GM21619 (cell line): ENCODE data around the gene CMKLR1.

ENCODE experiments used
- ATAC-seq: cut with Tn5 transposase; IDR thresholded peaks from one replicate; pipeline ENCODE4 v1.9.1; 2021; ENCODE audit not compliant: unreplicated experiment

CMKLR1 gene

DNA sequence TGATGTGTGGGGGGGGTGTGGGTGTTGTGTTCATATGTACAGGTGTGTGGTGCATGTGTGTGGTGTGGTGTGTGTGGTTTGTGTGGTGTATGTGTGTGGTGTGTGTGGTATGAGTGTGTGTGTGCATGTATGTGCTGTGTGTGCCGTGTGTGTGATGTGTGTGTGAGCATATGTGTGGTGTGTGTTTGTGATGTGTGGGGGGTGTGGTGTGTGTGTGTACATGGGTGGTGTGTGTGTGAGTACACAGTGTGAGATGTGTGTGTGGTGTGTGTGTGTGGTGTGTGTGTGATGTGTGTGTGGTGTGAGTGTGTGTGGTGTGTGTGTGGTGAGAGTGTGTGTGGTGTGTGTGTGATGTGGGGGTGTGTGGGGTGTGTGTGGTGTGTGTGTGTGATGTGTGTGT is 24.5 kb upstream of the CMKLR1 start:
- ATAC-seq = no peak

- no peak for ATAC-seq
These were observed 24.1 kb upstream of the CMKLR1 start for GRCh38 chr12:108363165-108363564.

DNA sequence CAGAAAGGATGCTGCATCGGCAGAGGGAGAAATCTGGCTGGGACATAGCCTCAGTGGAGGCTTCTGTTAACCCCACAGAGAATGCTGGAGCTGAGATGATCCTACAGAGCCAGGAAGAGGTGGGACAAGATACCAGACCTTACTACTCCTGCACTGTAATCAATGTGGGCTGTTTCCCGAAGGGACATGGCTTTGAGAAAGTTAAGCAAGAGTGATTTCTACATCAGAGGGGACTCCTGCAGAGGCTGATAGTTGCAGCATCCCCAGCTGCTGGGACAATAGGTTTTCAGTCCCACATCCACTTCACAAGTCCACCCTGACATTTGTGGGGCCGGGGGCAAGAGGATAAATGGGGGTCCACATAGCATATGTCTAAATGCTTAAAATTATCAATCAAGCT is 22.5 kb upstream of the CMKLR1 start:
- no peak for ATAC-seq

DNA sequence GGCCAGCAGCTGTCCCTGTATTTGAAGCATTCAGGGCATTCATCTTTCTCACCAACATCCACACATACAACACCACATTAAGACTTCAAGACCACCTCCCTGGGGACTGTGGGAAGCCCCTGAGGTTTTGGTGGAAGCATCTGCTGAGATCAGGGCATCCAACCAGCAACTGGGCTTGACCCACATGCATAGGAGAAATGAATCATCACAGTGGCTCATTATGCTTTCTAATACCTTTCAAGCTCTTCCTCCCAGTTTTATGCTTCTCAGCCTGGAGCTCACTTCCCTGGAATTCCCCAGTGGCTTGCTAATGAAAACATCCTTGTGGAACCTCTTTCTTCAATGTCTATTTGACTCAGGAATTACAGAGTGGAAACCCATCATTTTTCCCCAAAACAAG is 21.4 kb upstream of the CMKLR1 start:
- peak; percentile 64 for ATAC-seq

DNA sequence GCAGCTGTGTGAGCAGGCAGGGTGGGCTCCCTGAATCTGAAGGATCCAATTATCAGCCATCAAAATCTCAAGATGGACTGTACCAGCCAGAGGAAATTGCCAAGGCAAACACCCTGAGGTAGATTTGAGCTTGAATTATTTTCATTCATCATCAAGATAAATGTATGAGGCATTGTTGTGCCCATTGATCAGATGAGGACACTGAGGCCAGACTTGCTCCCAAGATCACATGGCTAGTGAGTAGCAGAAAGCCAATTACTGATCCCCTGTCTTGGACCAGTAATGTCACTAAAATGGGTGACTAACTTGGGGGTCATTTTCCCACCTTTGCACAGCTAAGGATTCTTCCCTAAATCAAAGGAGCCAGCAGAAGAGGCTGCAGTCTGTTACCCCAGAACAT is 20.9 kb upstream of the CMKLR1 start:
- ATAC-seq = no peak

- no peak for ATAC-seq
These were observed 19.5 kb upstream of the CMKLR1 start for GRCh38 chr12:108358580-108358965.

DNA sequence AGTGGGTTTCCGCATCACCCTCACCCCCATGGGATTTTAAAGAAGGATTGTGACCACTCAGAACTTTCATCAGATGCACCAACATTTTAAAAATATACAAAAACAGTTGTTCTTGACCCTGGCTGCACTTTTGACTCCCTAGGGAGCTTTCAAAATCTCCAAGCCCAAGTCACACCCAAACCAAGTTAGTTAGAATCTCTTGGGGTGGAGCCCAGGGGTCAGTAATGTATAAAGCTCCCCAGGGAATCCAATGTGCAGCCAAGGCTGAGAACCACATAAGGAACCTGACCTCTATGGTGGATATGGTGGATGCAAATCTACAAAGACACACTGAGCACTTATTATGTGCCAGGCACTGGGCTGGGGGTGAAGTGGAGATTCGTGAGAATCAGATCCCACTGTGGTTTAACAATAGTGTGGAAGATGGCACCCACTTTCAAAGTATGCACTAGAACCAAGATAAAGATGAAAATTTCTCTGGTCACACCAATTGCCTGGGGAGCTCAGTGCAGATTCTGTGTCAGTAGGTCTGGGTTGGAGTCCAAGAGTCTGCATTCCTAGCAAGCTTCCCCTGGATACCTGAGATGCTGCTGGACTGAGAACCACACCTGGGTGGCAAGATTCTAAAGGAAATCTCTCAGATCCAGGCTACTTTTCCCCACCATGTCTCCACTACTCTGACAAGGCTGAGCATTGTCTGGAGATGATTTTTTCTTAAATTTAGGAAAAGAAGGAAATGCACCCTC is 18.9 kb upstream of the CMKLR1 start:
- no peak for ATAC-seq

DNA sequence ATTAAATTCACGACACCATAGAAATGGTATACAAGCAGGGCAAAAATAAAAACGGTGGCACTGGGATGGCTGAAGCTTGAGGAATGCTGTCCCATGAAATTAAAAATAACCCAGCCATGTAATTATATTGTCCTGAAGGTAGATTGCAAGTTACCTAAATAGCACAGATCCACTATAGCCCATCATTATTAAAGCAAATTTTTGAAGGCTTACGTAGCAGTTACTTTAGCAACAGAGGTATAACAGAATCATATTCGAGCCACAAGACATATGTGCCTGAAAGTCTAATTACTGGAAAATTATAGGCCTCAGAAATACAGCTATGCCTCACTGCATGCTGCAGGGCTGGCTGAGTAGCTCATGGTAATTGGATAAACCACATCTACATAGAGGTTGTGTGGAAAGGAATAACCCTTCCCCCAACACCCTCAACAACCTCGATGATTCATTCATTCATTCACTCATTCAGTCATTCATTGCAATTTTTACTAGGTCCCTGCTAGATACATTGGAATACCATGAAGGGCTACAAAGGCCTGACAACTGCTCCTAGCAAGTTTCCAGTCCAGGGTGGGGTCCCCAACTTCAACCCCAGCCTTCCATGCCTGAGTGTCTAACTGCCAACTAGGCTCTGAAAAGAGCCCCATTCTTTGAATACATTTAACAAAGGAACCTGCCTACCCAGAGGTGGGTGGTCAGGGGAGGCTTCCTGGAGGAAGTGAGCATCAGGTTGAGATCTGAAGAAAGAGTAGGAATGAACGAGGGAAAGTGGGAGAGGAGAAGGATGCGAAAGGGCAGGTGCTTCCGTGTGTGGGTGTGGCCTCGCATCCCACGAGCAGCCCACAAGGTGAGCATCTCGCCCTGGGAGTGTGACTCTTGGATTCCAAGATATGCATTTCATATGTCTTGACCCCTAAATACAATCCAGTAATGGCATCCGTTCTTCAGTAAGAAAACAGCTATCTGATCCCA is 18.0 kb upstream of the CMKLR1 start:
- no peak for ATAC-seq

DNA sequence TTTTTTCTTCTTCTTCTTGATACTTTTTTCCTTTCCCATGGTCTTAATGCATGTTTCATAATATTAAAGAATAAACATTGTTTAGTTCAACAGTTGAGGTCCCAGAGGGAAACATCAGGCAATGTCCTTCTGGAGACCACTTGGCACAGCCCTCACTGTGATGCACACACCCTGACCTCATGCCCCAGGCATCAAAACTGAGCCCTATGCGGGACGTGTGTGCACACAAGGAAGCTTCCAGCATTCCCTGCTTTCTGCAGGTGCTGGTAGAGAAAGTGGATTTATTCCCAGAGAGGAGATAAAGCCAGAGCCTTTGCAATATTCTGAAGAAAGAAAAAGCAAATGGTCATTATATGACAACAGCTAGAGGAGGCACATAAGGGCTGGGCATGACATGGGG is 16.0 kb upstream of the CMKLR1 start:
- no peak for ATAC-seq

DNA sequence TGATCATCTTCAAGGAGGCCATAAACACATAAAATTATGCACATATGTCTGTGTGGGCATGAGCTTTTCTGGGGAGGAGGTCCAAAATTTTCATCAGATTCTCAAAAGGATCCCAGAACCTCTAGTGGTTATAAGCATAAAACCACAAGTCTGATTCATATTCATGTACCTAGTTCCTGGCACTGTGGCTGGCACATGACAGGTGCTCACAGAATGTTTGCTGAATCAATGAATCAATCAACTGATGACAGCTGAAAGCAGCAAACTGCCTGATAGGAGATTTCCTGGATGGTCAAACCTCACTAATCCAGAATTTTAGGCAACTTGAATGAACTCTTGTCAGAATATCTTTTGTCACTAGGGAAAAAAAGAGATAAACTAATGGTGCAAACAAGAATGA is 13.5 kb upstream of the CMKLR1 start:
- no peak for ATAC-seq

GRCh38 chr12:108350511-108350910 is 11.4 kb upstream of the CMKLR1 start:
- ATAC-seq = no peak

DNA sequence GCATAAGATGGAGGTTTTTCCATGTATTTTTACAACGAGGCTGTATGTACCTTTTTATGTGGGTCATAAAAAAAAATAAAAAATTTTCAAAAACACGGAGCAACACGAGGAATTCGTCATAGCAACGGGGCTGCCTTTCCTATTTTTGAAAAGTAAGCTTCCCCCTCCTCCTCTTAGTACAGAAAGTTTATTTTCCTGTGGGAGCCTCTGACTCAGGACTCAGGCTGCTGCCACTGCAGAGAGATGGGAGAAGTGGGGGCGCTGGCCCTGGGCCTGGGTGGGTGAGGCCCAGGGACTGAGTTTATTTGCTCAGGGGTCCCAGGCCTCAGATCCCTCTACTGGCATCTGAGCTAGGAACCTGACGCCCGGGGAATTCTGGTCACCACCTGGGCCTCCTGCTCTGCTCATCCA is 10.2 kb upstream of the CMKLR1 start:
- no peak for ATAC-seq

DNA sequence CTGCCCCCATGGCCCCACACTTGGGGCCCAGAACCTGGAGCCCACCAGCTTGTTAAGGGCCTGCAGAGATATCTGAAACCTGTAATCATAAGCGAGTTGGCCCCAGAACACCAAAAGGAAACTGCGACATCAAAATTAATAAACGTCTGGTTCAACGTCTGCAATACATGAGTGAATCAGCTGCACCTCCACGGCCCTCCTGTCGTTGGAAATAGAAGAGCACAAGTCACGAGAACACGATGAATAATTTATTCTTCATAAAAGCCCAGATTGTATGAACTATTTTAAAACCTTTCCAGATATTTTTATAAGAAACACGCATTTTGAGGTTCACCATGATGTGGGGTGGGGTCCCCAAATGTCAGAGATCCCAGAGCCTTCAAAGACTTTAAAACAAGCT is 9.7 kb upstream of the CMKLR1 start:
- no peak for ATAC-seq

DNA sequence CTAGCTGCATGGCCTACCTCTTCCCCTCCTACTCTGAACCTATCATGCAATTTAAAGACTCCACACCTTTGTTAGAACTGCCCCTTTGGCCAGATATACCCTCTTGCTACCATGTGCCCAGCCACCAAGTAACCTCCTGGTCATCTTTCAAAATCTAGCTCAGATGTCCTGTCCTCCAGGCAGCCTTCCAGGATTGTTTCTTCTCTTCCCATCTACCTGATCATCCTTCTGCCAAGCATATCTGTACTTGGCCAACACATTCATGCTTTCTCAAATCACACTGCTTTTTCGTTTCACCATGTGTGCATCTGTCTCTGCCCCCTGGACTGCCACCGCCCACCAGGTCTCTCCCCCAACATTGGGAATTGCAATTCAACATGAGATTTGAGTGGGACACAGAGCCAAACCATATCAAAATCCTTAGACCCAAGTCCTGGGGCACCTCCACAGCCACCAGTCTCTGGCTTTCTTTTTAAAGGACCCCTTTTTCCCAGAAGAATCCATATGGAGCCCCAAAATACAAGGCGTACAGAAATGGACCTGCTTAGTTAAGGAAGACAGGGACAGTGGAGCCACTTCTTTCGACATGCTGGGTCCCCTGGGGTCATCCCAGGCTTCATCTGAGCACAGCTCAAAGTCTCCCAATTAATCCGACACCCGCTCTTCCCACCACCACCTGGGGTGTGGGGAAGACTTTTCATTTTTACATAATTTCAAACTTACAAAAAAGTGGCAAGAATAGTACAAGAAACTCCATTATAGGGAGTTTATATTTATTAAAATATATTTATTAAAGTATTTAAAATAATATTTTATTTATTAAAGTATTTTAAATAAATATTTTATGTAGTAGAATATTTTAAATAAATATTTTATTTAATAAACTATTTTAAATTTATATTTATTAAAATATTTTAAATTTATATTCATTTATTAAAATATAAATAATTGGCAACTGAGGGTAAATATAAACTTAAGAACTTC is 7.9 kb upstream of the CMKLR1 start:
- ATAC-seq = no peak

DNA sequence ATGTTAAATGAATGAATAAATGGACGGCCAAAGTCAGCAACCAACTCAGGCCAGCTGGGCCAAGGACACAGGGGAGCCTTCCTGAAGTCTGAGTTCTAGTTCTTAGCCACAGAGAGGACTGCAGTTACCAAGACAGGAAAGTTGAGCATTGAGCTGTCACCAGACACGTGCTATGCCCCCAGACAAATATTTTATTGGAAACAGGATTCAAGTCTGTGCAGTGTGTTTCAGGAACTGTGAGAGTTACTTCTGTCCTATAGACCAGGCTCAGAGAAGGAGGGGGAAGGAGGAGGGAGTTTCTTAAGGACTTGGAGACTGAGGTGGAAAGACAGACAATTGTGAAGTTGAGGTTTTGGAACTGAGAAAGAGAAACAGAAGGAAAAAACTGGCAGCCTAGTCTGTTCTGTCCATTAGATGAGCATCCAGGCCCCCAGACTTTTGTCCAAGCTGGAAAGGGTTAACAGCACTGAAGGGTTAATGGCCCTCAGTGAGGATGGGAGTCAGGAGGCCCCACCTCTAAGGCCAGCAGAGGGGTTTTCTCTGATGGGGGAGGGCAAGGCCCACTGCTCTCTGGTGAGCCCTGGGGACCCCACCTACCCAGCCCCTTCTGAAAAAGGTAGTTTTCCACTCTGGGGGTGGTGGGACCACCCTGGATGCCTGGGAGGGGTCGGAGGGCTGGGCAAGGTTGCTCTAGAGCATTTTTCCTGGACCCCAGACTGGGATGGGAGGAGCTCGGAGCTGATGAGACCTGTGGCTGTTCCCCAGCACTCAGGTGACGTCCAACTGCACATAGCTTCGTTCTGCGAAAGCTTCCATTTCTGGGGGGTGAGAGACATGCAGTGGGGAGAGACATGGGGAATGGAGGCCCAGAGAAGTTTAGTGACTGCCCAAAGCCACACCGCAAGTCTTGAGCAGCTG is 6.9 kb upstream of the CMKLR1 start:
- ATAC-seq = no peak

DNA sequence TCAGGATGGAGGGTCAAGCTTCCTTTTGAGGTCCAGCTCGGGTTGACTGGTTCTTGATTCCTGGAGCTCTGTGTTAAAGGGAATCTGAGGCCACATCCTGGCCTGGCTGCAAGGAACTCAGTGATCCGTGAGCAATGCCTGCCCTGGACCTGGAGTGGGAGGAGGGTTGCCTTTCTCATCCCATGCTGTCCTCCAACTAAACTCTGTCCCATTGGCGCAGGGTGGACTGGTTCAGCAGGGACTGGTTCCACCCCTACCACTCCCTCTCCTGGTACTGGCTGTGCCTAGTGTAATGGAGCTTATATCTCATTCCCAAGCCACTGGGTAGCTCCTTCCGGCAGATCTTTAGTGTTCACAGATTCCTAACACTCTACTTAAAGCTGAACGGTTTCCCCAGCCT is 3.9 kb upstream of the CMKLR1 start:
- ATAC-seq = no peak

DNA sequence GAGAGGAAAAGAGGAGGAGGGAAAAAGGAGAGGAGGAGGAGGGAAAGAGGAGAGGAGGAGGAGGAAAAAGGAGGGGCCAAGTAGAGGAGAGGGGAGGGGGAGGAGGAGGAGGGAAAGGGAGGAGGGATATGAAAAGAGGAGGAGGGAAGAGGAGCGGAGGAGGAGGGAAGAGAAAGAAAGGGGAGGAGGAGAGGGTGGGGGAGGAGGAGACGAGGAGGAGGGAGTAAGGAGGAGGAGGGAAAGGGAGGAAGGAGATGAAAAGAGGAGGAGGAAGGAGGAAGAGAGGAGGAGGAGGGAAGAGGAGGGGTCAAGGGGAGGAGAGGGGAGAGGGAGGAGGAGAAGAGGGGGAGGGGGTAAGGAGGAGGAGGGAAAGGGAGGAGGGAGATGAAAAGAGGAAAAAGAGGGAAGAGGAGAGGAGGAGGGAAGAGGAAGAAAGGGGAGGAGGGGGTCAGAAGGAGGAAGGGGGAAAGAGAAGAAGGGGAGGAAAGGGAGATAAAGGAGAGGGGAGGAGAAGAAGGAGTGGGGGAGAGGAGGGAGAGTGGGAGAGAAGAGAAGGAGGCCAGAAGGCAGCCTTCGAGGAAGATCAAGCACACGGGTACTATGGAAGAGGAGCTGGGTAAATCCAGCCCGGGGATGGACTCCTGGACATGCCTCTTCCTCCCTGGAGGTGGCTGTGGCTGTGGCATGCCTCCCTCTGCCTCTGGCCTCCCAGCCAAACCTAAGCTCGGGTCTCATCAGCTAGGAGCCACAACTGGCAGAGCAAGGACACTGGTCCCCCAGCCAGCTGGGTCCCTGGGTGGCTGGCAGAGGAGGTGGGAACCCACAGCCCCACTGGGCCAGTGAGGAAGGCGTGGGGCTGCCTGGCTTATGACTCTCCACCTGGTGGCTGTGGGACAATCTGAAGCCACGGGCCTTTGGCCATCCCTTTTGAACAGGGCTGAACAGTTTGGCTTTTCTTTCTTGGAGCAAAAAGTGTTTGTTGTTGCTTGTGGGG is 3.0 kb upstream of the CMKLR1 start:
- no peak for ATAC-seq

- ATAC-seq = no peak
These were observed 2.2 kb upstream of the CMKLR1 start for GRCh38 chr12:108341356-108341755.

DNA sequence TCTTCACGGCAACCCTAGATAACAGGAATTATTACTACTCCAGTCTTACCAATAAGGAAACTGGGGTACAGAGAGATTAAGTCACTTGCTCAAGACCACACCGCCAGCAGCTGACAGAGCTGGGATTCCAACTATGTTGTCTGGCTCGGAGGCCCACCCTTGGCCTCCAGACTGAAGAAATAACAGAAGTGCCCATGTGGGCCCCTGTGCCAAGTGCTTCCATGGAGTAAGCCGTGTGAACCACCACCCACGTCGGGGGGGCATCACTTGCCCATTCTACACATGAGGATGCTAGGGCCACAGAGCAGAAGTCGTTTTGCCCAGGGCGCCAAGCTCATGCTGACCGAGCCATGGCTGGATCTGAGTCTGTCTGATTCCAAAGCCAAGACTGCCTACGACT is 926 bp upstream of the CMKLR1 start:
- ATAC-seq = no peak
